ENCODE results near the gene RAPGEF1.

DNA sequence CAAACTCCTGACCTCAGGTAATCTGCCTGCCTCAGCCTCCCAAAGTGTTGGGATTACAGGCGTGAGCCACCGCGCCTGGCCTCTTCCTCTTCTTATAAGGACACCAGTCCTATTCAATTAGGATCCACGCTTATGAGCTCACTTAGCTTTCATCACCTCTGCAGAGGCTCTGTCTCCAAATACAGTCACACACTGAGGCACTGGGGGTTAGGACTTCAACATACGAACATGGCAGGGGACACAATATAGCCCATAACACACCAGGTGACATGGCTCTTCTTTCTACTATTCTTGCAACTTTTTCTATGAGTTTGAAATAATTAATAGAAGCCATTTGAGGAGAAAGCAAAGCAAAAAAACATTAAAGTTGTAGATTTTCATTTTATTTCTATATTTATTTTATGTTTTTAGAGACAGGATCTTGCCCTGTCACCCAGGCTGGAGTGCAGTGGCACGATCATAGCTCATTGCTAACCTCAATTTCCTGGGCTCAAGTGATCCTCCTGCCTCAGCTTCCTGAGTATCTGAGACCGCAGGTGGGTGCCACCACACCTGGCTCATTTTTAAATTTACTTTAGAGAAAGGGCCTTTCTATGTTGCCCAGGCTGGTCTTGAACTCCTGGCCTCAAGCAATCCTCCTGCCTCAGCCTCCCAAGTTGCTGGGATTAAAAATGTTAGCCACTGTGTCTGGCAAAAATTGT is 200.5 kb downstream of the RAPGEF1 start:
- TF ChIP-seq CTCF (IDR thresholded peaks at IDR 0.05) (no peak), POLR2A (IDR thresholded peaks at IDR 0.05) (no peak)

Measured in uterus (tissue), 2 donors.